ENCODE results near the gene TMEM25. TPM values are rescaled to one million over a fixed set of nuclear protein-coding genes. Genes with fewer than 3 reads are reported as not detected.

Gene TMEM25
- total RNA-seq, 4 donors from 2014 or later = 18.8 to 22.8 (median 21.0) TPM

DNA sequence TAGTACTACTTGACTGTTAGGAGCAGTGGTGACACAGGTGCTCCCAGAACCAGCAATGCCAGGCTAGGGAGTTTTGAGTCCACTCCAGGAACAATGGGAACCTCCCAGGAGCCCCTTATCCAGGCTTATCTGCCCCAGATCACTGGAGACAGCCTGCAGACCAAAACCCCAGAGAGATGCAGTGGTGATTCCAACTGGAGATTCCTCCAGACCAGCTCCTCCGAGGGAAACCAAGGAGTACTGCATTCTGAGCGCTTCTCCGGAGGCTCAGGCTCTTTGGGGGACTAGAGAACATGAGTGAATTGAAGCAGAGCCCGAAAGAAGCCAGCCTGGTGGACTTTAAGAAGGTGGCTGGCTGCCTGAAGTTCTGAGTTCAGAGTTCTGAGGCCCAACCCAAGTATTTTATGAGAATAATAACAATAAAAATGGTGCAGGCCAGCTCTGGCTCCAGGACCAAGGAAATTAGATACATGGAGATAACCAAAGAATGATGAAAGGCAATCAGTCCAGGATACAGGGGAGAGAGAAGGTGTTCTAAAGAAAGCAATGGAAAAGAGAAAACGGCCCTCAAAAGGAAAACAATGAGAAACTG lies 1.3 kb upstream of the TMEM25 start:
- 68% methylated on average over 5 of the region's 5 CpGs for WGBS, 2 donors
- TF ChIP-seq, protein P1, sequence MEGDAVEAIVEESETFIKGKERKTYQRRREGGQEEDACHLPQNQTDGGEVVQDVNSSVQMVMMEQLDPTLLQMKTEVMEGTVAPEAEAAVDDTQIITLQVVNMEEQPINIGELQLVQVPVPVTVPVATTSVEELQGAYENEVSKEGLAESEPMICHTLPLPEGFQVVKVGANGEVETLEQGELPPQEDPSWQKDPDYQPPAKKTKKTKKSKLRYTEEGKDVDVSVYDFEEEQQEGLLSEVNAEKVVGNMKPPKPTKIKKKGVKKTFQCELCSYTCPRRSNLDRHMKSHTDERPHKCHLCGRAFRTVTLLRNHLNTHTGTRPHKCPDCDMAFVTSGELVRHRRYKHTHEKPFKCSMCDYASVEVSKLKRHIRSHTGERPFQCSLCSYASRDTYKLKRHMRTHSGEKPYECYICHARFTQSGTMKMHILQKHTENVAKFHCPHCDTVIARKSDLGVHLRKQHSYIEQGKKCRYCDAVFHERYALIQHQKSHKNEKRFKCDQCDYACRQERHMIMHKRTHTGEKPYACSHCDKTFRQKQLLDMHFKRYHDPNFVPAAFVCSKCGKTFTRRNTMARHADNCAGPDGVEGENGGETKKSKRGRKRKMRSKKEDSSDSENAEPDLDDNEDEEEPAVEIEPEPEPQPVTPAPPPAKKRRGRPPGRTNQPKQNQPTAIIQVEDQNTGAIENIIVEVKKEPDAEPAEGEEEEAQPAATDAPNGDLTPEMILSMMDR (IDR thresholded peaks at IDR 0.05) = no peak
- no peak for TF ChIP-seq POLR2A (IDR thresholded peaks at IDR 0.05)
- no peak for DNase-seq (ENCODE audit: low spot score in 2 of 2)
- no peak overlapping the region for H3K4me3 ChIP-seq (ENCODE audit: low read depth, poor library complexity, severe bottlenecking)
- intact Hi-C loops (cut with DNase I; ENCODE audit: low total_unique reads) = no loop called here

- H3K4me3 ChIP-seq (ENCODE audit: low read depth, poor library complexity, severe bottlenecking) = peak overlapping the region; percentile 63
- DNase-seq (ENCODE audit: low spot score in 2 of 2) = no peak
- TF ChIP-seq, protein P1 (IDR thresholded peaks at IDR 0.05) = no peak
- no peak for TF ChIP-seq POLR2A (IDR thresholded peaks at IDR 0.05)
- intact Hi-C loops (cut with DNase I; ENCODE audit: low total_unique reads) = no loop called here
- WGBS, 2 donors = 4 to 8% methylated on average over 14 to 18 of the region's 31 CpGs
Measured at GRCh38 chr11:118530180-118530682, 761 bp upstream of the TMEM25 start.

DNA sequence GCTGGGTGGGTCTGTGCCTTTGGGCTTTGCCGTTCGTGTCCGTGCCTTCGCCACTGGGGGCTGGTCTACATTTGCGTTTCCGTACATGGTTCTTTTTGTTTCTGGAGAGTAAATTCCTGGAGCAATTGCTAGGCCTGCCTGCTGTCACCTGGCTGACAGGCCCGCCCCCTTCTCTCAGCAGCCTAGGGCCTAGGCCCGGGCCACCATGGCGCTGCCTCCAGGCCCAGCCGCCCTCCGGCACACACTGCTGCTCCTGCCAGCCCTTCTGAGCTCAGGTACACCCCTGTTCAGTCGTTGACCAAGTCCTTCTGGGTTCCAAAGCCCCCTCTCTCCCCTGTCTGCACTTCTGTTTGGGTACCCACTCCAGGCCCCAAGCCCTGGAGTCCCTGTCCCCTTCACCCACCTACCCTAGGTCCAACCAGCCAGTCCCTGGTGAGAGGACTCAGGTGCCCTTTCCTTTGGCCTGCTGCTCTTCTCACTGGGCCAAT lies 649 bp downstream of the TMEM25 start:
- WGBS, 2 donors = 11 to 24% methylated on average over 12 of the region's 12 CpGs
- H3K4me3 ChIP-seq (ENCODE audit: low read depth, poor library complexity, severe bottlenecking) = no peak overlapping the region
- intact Hi-C loops (cut with DNase I; ENCODE audit: low total_unique reads) = no loop called here
- no peak for DNase-seq (ENCODE audit: low spot score in 2 of 2)
- no peak for TF ChIP-seq POLR2A (IDR thresholded peaks at IDR 0.05)
- TF ChIP-seq, protein P1 (IDR thresholded peaks at IDR 0.05) = no peak

- 80 to 88% methylated on average over 7 to 10 of the region's 10 CpGs for WGBS, 2 donors
- H3K4me3 ChIP-seq (ENCODE audit: low read depth, poor library complexity, severe bottlenecking) = no peak overlapping the region
- intact Hi-C loops (cut with DNase I; ENCODE audit: low total_unique reads) = no loop called here
- DNase-seq (ENCODE audit: low spot score in 2 of 2) = no peak
- TF ChIP-seq, protein P1 (IDR thresholded peaks at IDR 0.05) = no peak
- no peak for TF ChIP-seq POLR2A (IDR thresholded peaks at IDR 0.05)
Measured at GRCh38 chr11:118532091-118532490, 1.1 kb downstream of the TMEM25 start.

GRCh38 chr11:118532852-118533768 lies 2.1 kb downstream of the TMEM25 start:
- H3K4me3 ChIP-seq (ENCODE audit: low read depth, poor library complexity, severe bottlenecking) = no peak overlapping the region
- no peak for DNase-seq (ENCODE audit: low spot score in 2 of 2)
- intact Hi-C loops (cut with DNase I; ENCODE audit: low total_unique reads) = no loop called here
- WGBS, 2 donors = 86 to 91% methylated on average over 6 to 13 of the region's 19 CpGs
- no peak for TF ChIP-seq POLR2A (IDR thresholded peaks at IDR 0.05)
- TF ChIP-seq, protein P1 (IDR thresholded peaks at IDR 0.05) = no peak
